HL-60 (cell line): ENCODE data around the gene CHRNB2.

Experiments
- CTCF ChIP-seq: IDR thresholded peaks from one replicate; pipeline ENCODE4 v1.5.1; 2011; ENCODE audit warnings: low read length, control low read depth, inconsistent platforms; ENCODE audit not compliant: insufficient read depth
- POLR2AphosphoS5 ChIP-seq: IDR thresholded peaks from 2 replicates; pipeline ENCODE4 v1.6.1; 2012; ENCODE audit warnings: low read depth
- TF ChIP-seq, protein P1 (sequence below): IDR thresholded peaks from 2 replicates; pipeline ENCODE4 v1.6.1; 2012; ENCODE audit warnings: low read depth; ENCODE audit not compliant: insufficient replicate concordance

DNA sequence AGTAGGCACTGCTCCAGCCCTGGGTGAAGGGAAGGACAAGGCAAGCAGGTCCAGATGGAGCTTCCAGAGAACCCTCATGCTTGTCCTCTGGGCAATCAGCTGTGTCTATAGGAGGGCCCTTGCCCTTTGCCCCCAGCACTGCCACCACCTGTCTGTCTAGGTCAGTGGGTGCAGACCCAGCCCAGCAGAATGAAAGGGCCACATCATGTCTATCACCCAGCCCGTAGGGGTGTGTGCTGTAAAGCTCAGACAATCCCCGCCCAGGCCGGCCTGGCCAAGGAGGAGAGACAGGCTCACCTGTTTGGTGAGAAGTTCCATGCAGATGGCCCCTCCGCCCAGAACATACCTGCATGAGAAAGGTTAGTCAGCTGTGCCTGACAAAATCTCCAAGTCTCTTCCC is 16.1 kb upstream of the CHRNB2 start:
- TF ChIP-seq CTCF (no peak), POLR2AphosphoS5 (no peak)
- TF ChIP-seq, protein P1, sequence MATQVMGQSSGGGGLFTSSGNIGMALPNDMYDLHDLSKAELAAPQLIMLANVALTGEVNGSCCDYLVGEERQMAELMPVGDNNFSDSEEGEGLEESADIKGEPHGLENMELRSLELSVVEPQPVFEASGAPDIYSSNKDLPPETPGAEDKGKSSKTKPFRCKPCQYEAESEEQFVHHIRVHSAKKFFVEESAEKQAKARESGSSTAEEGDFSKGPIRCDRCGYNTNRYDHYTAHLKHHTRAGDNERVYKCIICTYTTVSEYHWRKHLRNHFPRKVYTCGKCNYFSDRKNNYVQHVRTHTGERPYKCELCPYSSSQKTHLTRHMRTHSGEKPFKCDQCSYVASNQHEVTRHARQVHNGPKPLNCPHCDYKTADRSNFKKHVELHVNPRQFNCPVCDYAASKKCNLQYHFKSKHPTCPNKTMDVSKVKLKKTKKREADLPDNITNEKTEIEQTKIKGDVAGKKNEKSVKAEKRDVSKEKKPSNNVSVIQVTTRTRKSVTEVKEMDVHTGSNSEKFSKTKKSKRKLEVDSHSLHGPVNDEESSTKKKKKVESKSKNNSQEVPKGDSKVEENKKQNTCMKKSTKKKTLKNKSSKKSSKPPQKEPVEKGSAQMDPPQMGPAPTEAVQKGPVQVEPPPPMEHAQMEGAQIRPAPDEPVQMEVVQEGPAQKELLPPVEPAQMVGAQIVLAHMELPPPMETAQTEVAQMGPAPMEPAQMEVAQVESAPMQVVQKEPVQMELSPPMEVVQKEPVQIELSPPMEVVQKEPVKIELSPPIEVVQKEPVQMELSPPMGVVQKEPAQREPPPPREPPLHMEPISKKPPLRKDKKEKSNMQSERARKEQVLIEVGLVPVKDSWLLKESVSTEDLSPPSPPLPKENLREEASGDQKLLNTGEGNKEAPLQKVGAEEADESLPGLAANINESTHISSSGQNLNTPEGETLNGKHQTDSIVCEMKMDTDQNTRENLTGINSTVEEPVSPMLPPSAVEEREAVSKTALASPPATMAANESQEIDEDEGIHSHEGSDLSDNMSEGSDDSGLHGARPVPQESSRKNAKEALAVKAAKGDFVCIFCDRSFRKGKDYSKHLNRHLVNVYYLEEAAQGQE = no peak
